Measurements from ENCODE around the gene ACMSD.

ACMSD gene

GRCh38 chr2:134944975-134945374 lies 106.6 kb downstream of the ACMSD start:
- no peak overlapping the region for H3K4me3 ChIP-seq (replicated peaks; ENCODE audit: low read depth, low read length)
- no peak for DNase-seq (ENCODE audit: low read depth)
- no peak for TF ChIP-seq CTCF (IDR thresholded peaks at IDR 0.05; ENCODE audit: low read length, missing control alignments)

GRCh38 chr2:134946073-134946472 lies 107.7 kb downstream of the ACMSD start:
- TF ChIP-seq CTCF (IDR thresholded peaks at IDR 0.05; ENCODE audit: low read length, missing control alignments): no peak
- H3K4me3 ChIP-seq (replicated peaks; ENCODE audit: low read depth, low read length): no peak overlapping the region
- DNase-seq (ENCODE audit: low read depth): no peak

GRCh38 chr2:134949981-134950708 lies 111.7 kb downstream of the ACMSD start:
- DNase-seq (ENCODE audit: low read depth): no peak
- no peak overlapping the region for H3K4me3 ChIP-seq (replicated peaks; ENCODE audit: low read depth, low read length)
- no peak for TF ChIP-seq CTCF (IDR thresholded peaks at IDR 0.05; ENCODE audit: low read length, missing control alignments)

GRCh38 chr2:134950886-134951285 lies 112.5 kb downstream of the ACMSD start:
- no peak for DNase-seq (ENCODE audit: low read depth)
- TF ChIP-seq CTCF (IDR thresholded peaks at IDR 0.05; ENCODE audit: low read length, missing control alignments): no peak

More at GRCh38 chr2:134950886-134951285, 112.5 kb downstream of the ACMSD start:
- H3K4me3 ChIP-seq (replicated peaks; ENCODE audit: low read depth, low read length): no peak overlapping the region

Measured in fibroblast of pulmonary artery (primary cell).